Fibroblast of villous mesenchyme (primary cell): ENCODE data around the gene SLC43A3. TPM values are rescaled to one million over a fixed set of nuclear protein-coding genes. Genes with fewer than 3 reads are reported as not detected.
A peak's percentile ranks its signal among the peaks of the same experiment; 100 is the strongest.

Experiments
- DNase-seq: peaks from one replicate; pipeline ENCODE4 v3.0.0-alpha.2; 2010; ENCODE audit warnings: low read depth
- H3K4me3 ChIP-seq: 2 replicates; pipeline ENCODE4 v1.5.1; 2011; ENCODE audit warnings: low read depth, mild to moderate bottlenecking, low read length
- CTCF ChIP-seq: IDR thresholded peaks from 2 replicates; pipeline ENCODE4 v1.5.1; 2012; ENCODE audit warnings: low read depth, mild to moderate bottlenecking, low read length; ENCODE audit not compliant: insufficient read depth
- total RNA-seq: library from RNA; depleted of rRNA; stranded (reverse); fragments of >200 nt; gene quantifications from 2 replicates; pipeline ENCODE4 v1.2.3, GENCODE V29; 2012

Gene SLC43A3
- total RNA-seq, 1 donor = 26.3 TPM

GRCh38 chr11:57464539-57465181, 37.7 kb upstream of the SLC43A3 start:
- no peak for TF ChIP-seq CTCF
- H3K4me3 ChIP-seq = no peak overlapping the region
- DNase-seq = peak; percentile 28

- H3K4me3 ChIP-seq = no peak overlapping the region
- peak; percentile 17 for DNase-seq
- no peak for TF ChIP-seq CTCF
Measured at GRCh38 chr11:57463671-57464538, 37.0 kb upstream of the SLC43A3 start.

DNA sequence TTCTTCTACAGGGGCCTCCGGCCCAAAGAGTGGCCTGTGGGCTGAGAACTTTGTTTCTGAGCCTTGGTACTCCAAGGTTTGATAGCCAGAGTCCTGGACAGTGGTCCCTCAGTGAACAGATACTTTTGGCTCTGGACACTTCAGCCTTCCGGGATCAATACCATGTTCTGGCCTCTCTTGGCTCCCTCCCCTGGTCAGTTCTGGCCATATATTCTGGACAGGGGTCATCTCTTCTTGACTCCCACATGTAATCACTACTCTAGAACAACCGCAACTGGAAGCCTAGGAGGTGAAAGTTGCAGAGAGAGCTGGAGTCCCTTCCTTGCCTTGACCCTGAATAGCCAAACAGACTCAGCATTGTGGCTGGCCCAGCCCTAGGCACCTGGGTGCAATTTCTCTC, 35.7 kb upstream of the SLC43A3 start:
- no peak for TF ChIP-seq CTCF
- no peak overlapping the region for H3K4me3 ChIP-seq
- no peak for DNase-seq

GRCh38 chr11:57461841-57462489, 35.0 kb upstream of the SLC43A3 start:
- no peak overlapping the region for H3K4me3 ChIP-seq
- DNase-seq = no peak
- no peak for TF ChIP-seq CTCF

- no peak for DNase-seq
- H3K4me3 ChIP-seq = peak overlapping the region; percentile 37
- TF ChIP-seq CTCF = no peak
Measured at GRCh38 chr11:57460758-57461749, 34.1 kb upstream of the SLC43A3 start.

DNA sequence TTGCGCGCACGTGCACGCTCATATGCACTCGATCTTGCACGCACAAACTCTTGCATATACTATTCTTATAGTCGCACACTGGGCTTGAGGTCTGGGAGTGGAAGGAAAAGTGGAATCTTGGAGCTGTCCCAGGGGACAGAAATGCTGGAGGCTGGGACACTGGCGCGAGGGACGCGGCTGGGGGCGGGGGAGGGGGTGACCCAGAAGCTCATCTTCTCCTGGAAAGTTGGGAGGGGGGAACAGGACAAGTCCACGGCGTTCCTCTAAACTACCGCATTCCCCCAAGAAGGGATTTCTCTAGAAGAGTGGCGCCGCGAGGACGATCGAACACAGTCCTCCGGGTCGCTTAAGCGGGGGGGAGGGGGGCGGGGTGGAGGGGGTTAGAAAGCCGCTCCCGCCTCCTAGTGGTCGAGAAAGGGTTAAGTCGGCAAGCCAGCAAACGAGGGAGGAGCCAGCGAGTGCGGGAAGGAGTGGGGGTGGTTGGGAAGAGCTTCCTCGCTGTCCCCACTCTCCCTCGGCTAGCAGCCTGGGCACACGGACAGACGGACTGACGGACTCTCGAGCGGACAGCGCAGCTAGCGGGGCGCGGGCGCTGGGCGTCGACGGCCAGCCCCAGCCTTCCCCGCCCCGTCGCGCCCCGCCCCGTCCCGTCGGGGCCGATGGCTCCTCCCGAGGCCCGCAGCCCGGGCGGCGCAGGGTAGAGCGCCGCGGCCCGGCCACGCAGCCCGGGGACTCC, 33.3 kb upstream of the SLC43A3 start, which contains the start of gene RTN4RL2:
RTN4RL2 (plus strand) TSS at position 507 of the 736 bp plus-strand sequence. CDS start 338 bp downstream, outside the sequence.
- peak within 1 kb of the TSS; percentile 48 for H3K4me3 ChIP-seq
- peak; percentile 30 for DNase-seq
- TF ChIP-seq CTCF = no peak
